GM18520 (cell line): ENCODE results near the gene ABCC3.

Experiments used
- ATAC-seq: cut with Tn5 transposase; IDR thresholded peaks from one replicate; pipeline ENCODE4 v1.9.1; 2021; ENCODE audit not compliant: unreplicated experiment

ABCC3 gene

DNA sequence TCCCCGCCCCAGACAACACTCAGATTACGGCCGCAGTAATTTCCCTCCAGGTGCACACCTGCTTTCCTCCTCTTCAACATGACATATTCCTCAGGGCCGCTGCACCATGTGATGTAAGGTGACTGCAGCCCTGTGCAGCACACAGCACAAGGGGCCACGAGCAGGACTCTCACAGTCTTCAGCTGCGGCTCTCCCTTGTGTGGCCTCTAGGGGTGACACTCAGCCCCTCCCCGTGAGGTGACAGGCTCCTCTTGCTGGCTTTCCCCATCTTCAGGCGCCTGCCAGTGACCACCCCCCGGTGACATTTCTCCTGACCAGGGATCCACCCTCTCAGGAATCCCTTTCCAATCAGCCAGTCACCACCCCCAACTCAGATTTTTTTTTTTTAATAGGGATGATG, 31.3 kb upstream of the ABCC3 start:
- no peak for ATAC-seq

GRCh38 chr17:50604513-50604912, 30.2 kb upstream of the ABCC3 start:
- no peak for ATAC-seq

- no peak for ATAC-seq
Measured at GRCh38 chr17:50605429-50605828, 29.3 kb upstream of the ABCC3 start.

- no peak for ATAC-seq
Measured at GRCh38 chr17:50607522-50608175, 27.0 kb upstream of the ABCC3 start.

GRCh38 chr17:50608700-50609379, 25.8 kb upstream of the ABCC3 start:
- ATAC-seq: no peak

GRCh38 chr17:50609380-50610074, 25.2 kb upstream of the ABCC3 start:
- no peak for ATAC-seq

- ATAC-seq: no peak
Measured at GRCh38 chr17:50611634-50612033, 23.0 kb upstream of the ABCC3 start.

GRCh38 chr17:50612281-50612680, 22.4 kb upstream of the ABCC3 start:
- no peak for ATAC-seq

DNA sequence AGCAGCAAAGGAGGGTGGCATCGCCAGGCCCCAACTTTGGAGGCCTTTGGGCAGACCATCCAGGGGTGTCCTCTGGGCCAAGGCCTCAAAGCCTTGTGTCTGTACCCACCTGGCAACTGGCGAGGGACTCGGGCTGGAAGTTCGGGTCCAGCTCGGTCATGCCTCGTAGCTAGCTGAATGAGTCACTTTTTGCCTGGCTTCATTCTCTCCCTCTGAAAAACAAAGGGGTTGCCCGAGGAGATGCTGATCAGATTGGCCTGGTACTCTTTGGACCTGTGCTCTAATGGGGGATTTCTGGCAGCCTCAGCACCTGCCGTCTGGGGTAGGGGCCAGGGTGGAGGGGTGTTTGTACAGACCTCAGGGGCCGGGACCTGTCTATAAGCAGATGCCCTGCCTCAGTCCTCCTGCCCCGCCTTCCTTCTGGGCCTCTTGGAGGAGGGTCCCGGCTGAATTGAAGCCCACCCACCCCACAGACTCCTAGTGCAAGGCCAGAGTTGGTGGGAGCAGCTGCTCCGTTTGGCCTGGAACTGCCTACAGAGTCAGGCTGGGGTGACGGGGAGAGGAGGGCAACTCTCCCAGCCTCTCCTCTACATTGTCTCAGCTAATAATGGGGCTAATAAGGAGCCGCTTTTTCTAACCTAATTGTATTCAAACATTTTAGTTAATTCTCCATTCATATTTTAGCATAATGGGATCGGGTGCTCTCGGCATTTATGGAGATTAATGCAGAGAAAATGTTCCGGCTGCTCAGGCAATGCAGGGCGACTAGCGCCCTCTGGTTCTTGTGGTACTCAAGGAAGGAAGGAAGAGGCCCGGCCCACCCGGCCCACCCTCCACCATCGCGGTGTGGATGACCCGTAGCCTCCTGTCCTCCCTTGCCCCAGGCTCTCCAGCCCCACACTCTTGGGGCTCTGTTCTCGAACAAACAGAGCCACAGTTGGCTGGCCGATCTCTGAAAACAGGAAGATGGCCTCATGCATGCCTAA, 21.4 kb upstream of the ABCC3 start:
- no peak for ATAC-seq

DNA sequence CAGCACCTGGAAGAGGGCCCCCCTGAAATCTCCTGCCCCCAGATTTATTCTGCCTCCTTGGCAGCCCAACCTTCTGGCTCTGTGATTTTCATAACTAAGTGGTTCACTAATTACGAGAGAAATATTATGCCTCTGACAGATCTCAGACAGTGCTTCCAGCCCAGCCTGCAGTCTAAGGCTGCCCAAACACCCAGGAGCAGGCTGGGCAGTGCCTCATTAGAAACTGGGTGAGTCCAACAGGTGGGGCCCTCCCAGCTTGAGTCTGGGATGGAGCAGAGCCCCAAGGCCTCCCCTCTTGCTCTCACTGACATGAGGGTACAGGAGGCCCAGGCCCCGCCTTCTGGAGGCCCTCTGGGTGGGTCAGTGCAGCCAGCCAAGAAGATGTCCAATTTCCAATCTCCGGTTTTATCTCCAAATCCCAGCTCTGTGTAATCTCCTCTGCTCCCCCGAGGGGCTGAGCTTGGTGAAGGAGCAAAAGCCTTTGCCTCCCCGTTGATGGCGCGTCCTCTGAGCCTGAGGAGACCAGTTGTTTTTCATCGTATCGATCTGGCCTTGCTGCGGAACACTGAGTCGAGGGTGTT, 20.1 kb upstream of the ABCC3 start:
- ATAC-seq: no peak

DNA sequence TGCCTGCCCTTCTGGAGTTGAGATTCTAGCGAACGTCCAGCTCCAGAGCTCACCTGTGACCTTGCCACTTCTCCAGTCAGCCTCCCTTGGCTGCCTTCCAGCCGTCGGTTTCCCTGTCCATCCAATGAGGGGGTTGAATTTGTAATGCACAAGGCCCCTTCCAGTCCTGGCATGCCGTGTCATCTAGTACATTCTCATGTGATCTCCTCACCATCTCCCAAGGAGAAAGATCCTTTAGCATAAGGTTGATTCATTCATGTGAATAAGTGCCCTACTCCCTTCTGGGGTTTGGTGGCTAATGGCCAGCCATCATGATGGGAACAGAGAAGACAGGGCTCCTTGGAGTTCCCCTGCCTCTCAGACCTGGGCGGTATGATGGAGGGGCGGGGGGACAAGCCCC, 18.9 kb upstream of the ABCC3 start:
- ATAC-seq: no peak

GRCh38 chr17:50618300-50618699, 16.4 kb upstream of the ABCC3 start:
- ATAC-seq: no peak

GRCh38 chr17:50618941-50619340, 15.7 kb upstream of the ABCC3 start:
- no peak for ATAC-seq

- no peak for ATAC-seq
Measured at GRCh38 chr17:50619489-50619888, 15.2 kb upstream of the ABCC3 start.

- ATAC-seq: no peak
Measured at GRCh38 chr17:50620237-50620636, 14.4 kb upstream of the ABCC3 start.

DNA sequence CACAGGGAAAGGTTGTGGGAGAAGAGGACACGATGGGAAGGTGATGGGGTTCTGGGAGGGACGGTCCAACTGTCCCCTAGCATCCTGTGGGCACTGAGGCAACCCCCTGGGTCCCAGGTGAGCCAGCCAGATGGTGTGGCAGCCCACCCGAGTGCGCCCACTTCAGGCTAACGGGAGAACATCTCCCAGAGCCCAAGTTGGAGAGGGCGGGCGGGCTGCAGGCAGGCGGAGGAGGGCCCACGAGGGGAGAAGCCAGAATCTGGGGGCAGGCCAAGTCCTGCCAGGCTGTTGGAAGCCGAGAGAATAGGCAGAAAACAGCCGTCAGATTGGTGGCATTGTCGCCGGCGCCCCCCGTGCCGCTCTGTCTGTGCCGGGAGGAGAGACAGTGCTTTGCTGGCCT, 13.8 kb upstream of the ABCC3 start:
- ATAC-seq: no peak

GRCh38 chr17:50621574-50622031, 13.1 kb upstream of the ABCC3 start:
- no peak for ATAC-seq

DNA sequence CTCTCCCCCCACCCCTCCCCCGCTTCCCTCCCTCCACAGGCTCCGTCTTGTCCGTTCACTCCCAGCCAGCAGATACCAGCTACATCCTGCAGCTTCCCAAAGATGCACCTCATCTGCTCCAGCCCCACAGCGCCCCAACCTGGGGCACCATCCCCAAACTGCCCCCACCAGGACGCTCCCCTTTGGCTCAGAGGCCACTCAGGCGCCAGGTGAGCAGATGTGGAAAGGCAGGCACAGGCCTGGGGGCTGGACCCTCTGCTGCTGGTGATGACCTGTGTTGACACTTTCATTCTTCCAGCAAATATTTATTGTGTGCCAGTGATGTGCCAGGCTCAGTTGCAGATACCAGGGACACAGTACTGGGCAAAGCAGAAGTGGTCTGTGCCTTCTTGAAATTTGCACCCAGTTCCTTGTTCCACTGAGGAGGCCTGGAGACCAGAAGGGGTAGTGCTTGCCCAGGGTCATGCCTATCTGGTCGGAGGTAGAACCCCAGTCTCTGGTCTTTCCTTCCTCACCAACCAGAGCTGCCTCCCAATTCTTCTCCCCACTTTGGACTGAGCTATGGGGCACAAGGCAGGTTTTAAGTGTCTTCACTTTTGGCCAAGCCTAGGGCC, 10.3 kb upstream of the ABCC3 start:
- ATAC-seq: no peak

GRCh38 chr17:50625032-50625871, 9.4 kb upstream of the ABCC3 start:
- no peak for ATAC-seq
